Measurements from ENCODE around the gene VRK1. TPM values are rescaled to one million over a fixed set of nuclear protein-coding genes. Genes with fewer than 3 reads are reported as not detected.

The VRK1 gene
- total and polyA plus RNA-seq, 8 donors = 2.4 to 7.0 (median 3.6) TPM

- intact Hi-C loops (cut with DNase I) = no loop called here
- H3K4me3 ChIP-seq = no peak overlapping the region
- WGBS, 2 donors = 63 to 73% methylated on average over 4 of the region's 4 CpGs
- H3K36me3 ChIP-seq = no peaks in the 10 kb centered on the region
- no peak for TF ChIP-seq CTCF (IDR thresholded peaks at IDR 0.05)
- H3K27me3 ChIP-seq = peaks cover 0 to 3% (median 0%) of the 10 kb centered on the region in 4 donors
- H3K9me3 ChIP-seq = no peaks in the 10 kb centered on the region
- ATAC-seq (no peak), FAIRE-seq (no peak), DNase-seq (no peak)
- H3K4me1 ChIP-seq = no peaks in the 10 kb centered on the region
- no peak overlapping the region for H3K27ac ChIP-seq
Measured at GRCh38 chr14:96776791-96777190, 20.4 kb upstream of the VRK1 start.

- intact Hi-C loops (cut with DNase I) = no loop called here
Measured at GRCh38 chr14:96780500-96780899, 16.7 kb upstream of the VRK1 start.

GRCh38 chr14:96781371-96781770 is 15.8 kb upstream of the VRK1 start:
- Histone ChIP-seq H3K27me3 (peaks cover 0 to 3% (median 0%) of the 10 kb centered on the region in 4 donors), H3K9me3 (no peaks in the 10 kb centered on the region), H3K4me3 (no peak overlapping the region), H3K4me1 (no peaks in the 10 kb centered on the region), H3K36me3 (no peaks in the 10 kb centered on the region), H3K27ac (no peak overlapping the region)
- intact Hi-C loops (cut with DNase I) = no loop called here
- no peak for FAIRE-seq
- no peak for TF ChIP-seq CTCF (IDR thresholded peaks at IDR 0.05)
- 58 to 75% methylated on average over 3 of the region's 3 CpGs for WGBS, 2 donors
- DNase-seq = no peak
- ATAC-seq = no peak

More at GRCh38 chr14:96780500-96780899, 16.7 kb upstream of the VRK1 start:
- no peaks in the 10 kb centered on the region for H3K4me1 ChIP-seq
- no peak for FAIRE-seq
- no peak for ATAC-seq
- no peak for DNase-seq
- 64 to 78% methylated on average over 3 of the region's 3 CpGs for WGBS, 2 donors
- H3K27ac ChIP-seq = no peak overlapping the region
- H3K27me3 ChIP-seq = peaks cover 0 to 3% (median 0%) of the 10 kb centered on the region in 4 donors
- no peaks in the 10 kb centered on the region for H3K36me3 ChIP-seq
- no peaks in the 10 kb centered on the region for H3K9me3 ChIP-seq
- TF ChIP-seq CTCF (IDR thresholded peaks at IDR 0.05) = no peak
- no peak overlapping the region for H3K4me3 ChIP-seq

GRCh38 chr14:96782436-96782835 is 14.7 kb upstream of the VRK1 start:
- ATAC-seq = no peak
- intact Hi-C loops (cut with DNase I) = no loop called here
- H3K4me1 ChIP-seq = no peaks in the 10 kb centered on the region
- H3K4me3 ChIP-seq = no peak overlapping the region
- WGBS, 2 donors = 80 to 84% methylated on average over 8 of the region's 8 CpGs
- DNase-seq = no peak
- H3K9me3 ChIP-seq = no peaks in the 10 kb centered on the region
- peaks cover 0 to 3% (median 0%) of the 10 kb centered on the region in 4 donors for H3K27me3 ChIP-seq
- TF ChIP-seq CTCF (IDR thresholded peaks at IDR 0.05) = no peak
- no peak for FAIRE-seq
- H3K36me3 ChIP-seq = no peaks in the 10 kb centered on the region
- H3K27ac ChIP-seq = no peak overlapping the region

GRCh38 chr14:96783043-96783914 is 13.9 kb upstream of the VRK1 start:
- DNase-seq (no peak), ATAC-seq (no peak), FAIRE-seq (no peak)
- no peaks in the 10 kb centered on the region for H3K36me3 ChIP-seq
- intact Hi-C loops (cut with DNase I) = no loop called here
- H3K27ac ChIP-seq = no peak overlapping the region
- TF ChIP-seq CTCF (IDR thresholded peaks at IDR 0.05) = no peak
- H3K4me1 ChIP-seq = no peaks in the 10 kb centered on the region
- peaks cover 0 to 3% (median 0%) of the 10 kb centered on the region in 4 donors for H3K27me3 ChIP-seq
- H3K4me3 ChIP-seq = no peak overlapping the region
- 36 to 52% methylated on average over 10 of the region's 10 CpGs for WGBS, 2 donors
- H3K9me3 ChIP-seq = no peaks in the 10 kb centered on the region

All from pancreas (tissue), 10 donors.